HG02840 (cell line): Measurements from ENCODE around the gene PRKAG2.

Experiments used
- ATAC-seq: cut with Tn5 transposase; IDR thresholded peaks from one replicate; pipeline ENCODE4 v1.9.1; 2021; ENCODE audit warnings: mild to moderate bottlenecking, moderate library complexity, moderate number of reproducible peaks; ENCODE audit not compliant: unreplicated experiment, low FRiP score

Gene PRKAG2

GRCh38 chr7:151901828-151902227 is 24.9 kb upstream of the PRKAG2 start:
- ATAC-seq, result no peak

DNA sequence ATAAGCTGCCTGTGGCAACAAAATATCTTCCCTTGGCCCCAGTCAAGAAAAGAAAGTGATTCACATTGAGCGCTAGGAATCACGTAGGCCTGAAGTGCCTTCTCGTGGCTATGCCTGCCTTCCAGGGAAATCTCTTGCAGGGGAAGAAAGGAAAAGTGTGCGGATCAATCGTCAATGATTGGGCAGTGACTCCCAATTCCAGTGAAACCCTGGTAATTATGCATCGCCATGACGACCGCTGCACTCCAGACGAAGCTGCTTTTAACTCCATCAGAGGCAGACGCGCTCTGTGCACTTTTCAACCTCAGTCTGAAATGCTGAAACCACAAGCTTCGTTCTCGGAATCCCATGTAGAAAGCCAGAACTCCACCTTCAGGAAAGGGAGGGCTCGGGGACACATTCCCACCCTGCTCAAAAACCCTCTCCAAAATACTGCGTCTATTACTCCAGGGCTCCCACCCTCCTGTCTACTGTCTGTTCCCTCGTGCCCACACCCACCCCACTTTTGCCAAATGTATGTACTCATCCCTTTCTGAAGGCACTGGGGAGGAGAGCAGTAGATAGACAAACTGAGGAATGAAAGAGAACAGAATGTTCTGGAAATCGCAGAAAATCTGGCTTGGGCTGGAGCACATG is 24.2 kb upstream of the PRKAG2 start:
- ATAC-seq, result no peak

GRCh38 chr7:151900591-151900985 is 23.7 kb upstream of the PRKAG2 start:
- no peak for ATAC-seq

- ATAC-seq, result no peak
Measured at GRCh38 chr7:151899513-151900360, 22.8 kb upstream of the PRKAG2 start.

DNA sequence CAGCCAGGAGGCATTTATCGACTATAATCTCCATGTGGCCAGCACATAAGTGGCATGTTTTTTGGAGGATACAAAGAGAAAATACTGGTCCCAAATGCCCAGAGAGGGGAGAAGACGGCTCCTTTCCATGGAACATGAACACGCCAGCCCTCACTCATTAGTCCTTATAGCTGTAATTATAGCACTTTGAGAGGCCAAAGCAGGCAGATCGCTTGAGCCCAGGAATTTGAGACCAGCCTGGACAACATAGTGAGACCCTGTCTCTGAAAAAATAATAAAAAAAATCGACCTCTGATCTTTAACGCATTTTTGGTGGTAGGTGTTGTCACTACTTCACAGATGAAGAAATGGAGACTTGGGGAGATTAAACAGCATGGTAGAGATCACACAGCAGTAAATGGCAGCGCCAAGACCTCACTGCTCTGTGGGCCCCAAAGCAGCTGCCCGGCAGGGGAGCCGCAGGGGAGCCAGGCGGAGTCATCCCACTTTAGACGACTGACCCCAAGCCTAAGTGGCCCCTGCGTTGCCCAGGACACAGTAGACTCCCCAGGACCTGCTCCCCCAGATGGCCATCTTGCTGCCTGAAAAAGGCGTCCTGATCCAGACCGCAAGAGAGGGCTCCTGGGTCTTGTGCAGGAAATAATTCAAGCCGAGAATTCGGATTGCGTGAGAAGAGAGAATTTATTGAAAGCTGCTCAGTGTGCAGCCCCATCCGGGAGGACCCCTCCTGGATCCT is 21.2 kb upstream of the PRKAG2 start:
- no peak for ATAC-seq

- no peak for ATAC-seq
Measured at GRCh38 chr7:151897161-151897731, 20.3 kb upstream of the PRKAG2 start.

- ATAC-seq, result no peak
Measured at GRCh38 chr7:151896486-151896885, 19.6 kb upstream of the PRKAG2 start.

DNA sequence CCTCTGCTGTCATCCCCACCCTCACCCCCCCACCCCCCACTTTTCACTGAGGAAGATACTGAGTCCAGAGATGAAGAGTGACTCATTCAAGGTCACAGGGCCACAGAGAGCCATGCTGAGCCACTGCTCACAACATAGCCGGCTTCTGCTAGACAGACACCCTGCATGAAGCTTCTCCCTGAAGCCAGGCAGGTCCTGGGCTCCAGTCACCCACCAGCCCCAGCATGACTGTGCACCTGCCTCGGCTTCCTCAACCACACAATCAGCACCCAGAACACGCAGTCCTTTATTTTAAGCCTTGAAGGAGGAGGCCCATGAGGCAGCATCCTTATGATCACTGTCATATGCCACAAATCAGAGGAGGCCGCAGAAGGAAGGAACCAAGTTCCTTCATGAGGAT is 19.2 kb upstream of the PRKAG2 start:
- no peak for ATAC-seq

GRCh38 chr7:151895631-151896031 is 18.7 kb upstream of the PRKAG2 start:
- no peak for ATAC-seq

DNA sequence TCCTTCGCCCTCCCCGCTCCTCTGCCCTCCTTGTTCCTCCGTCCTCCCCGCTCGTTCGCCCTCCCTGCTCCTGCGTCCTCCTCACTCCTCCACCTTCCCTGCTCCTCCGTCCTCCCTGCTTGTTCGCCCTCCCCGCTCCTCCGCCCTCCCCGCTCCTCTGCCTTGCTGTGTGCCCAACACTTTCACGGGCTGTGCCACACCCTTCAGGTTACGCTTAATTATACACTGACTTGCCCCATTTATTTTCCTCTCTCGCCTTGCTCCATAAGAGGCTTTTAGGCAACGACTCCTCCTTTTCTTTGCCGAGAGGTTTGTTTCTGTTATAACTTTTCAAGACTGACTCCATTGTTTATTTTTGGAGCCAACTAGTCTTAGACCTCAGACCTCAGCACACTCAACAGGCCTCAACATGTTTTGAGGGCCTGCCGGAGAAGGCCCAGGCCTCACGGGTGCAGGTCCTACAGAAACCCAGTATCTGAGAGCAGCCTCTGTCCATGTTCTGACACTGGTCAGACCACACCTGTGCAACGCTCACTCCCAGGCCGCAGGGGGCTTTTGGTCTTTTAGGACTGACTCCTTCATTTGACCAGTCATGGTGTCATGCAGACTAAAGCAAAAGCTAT is 18.2 kb upstream of the PRKAG2 start:
- ATAC-seq, result no peak

DNA sequence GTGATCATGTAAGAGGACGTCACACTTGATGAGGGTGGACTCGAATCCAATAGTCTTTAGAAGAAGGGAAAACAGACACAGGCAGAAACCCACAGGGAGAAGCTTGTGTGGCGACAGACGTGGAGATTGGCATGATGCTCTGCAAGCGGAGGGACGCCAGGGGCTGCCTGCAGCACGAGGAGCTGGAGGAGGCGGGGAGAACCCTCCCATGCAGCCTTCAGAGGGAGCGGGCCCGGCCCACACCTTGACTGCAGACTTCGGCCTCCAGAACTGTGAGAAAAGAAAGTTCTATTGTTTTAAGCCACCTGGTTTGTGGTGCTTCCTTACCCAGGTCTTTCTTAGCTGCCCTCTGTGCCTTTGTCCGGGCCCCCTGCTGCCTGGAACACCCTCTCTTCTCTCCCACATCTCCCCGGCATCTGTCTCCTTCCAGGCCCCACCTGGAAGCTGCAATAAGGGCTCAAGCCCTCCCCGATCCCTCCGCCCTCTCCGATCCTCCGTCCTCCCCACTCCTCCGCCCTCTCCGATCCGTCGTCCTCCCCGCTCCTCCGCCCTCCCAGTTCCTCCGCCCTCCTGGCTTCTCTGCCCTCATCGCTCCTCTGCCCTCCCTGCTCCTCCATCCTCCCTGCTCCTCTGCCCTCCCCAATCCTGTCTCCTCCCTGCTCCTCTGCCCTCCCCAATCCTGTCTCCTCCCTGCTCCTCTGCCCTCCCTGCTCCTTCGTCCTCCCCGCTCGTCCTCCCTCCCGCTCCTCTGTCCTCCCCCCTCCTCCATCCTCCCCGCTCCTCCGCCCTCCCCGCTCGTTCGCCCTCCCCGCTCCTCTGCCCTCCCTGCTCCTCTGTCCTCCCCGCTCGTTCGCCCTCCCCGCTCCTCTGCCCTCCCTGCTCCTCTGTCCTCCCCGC is 17.4 kb upstream of the PRKAG2 start:
- no peak for ATAC-seq

DNA sequence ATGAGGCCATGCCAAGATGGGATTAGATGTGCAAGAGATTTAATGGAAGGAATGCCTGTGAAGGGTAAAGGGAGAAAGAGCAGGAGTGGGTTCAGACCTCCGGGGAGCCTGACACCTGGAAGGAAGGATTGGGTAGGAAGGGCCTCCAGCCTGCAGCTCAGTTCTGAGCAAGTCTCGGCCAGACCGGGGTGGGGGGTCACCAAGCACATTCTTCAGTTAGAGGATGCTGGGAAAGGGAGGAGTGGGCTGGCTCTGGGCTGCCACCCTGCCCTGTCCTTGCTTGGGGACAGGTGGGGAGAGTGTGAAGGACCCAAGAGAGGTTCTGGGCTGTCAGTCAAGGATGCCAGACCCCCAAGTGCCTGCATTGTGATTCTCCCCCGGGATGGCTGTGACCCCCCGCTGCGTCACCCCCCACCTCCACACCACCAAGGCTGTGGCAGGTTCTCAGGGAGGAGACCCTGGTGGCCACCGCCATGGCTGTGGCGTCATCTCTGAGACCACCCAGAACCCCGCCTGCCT is 16.5 kb upstream of the PRKAG2 start:
- ATAC-seq, result no peak

- no peak for ATAC-seq
Measured at GRCh38 chr7:151891753-151892152, 14.8 kb upstream of the PRKAG2 start.

DNA sequence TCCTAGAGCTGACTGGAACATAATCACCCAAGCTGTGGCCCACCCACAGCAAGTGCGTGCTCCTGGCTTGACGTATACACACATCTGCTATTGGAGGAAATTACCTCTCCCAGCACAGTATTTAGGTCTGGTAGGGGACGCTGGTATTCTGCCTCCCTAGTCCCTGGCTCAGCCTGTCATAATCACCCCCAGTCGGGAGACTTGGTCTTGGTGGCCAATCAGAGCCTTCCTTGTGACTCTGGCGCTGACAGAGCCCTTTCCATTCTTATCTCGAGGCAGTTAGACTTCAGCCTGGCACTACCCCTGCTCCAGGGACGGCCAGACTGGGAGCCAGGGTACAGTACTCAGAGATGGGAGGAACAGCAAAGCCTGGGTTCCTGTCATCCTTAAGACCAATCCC is 14.3 kb upstream of the PRKAG2 start:
- ATAC-seq, result no peak

- no peak for ATAC-seq
Measured at GRCh38 chr7:151890355-151891004, 13.6 kb upstream of the PRKAG2 start.

DNA sequence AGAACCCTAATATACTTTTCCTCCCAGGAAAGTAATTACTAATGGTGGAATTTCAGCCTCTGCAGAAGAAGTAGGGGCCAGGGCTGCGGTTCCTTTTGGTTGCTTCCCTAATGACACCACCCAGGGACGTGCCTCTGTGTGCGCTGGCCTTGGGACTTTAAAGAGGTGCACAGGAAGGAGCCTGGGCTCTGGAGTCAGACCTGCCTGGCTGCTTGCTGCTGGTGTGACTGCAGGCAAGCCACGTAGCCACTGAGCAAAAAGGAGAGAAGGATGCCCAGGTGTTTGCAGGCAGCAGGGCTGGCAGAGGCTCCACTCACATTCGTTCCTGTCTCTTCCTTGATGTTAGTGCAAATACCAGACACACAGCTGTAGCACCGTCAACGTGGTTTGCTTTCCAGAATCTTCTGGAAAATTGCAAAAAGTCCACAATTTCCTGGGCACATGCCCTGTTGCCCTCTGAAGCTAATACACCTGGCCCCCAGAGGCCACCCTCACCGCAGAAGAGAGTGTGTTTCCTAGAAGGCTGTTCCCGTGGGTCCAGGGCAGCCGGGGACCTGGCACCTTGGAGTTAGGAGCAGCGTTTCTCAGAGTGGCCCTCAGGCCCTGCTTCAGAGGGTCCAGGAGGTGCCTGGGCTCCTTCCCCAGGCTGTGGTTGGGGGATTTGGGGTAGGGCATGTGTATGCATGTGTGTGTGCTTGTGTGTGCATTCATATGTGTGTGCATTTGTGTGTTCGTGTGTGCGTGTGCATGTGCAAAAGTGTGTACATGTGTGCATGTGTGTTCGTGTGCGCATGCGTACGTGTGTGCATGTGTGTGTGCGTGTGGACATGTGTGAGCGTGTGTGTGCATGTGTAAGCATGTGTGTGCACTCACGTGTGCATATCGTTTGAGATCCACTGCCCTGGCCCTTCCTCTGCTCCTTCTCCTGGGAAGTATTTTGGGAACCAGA is 12.8 kb upstream of the PRKAG2 start:
- ATAC-seq, result no peak

DNA sequence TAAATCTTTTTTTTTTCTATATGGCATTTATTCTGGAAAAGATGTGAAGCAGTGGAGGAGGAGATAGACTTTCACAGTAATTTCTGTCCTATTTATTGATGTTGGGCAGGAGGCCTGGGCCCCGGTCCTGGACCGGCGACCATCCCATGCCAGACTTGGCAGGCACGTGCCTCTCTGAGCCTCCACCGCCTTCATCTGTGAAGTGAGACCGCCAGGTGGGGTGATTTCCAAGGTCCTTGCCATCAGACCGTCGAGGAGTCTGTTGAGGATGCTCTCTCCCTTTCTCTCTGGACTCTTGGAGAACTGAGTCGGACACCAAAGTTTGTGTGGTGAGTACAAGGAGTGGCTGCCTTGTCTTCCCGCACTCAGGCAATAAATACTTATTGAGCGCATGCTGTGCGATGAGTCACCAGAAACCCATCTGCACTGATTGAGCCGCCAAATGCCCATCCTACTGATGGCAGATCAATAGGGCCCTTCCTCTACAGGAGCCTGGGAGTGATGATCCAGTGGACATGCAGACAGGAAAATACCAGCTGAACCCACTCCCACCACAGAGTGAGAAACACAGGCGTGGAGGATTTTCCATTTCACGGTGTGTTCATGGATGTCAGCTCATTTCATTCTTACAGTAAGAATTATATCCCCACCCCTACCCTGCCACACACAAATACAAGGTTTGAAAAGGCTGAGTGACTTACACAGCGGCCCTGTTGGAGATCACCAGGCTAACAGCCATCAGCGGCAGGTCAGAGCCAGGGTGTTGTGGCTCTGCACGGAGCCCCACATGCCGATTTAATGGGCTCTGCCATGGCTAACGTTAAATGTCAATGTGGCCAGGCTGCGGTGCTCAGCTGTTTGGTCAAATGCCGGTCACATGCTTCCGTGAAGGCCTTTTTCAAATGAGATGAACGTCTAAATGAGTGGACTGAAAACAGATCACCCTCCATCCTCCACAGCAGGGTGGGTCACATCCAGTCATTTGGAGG is 11.5 kb upstream of the PRKAG2 start:
- no peak for ATAC-seq
